Measurements from ENCODE around the gene KCNJ6.

Gene KCNJ6

DNA sequence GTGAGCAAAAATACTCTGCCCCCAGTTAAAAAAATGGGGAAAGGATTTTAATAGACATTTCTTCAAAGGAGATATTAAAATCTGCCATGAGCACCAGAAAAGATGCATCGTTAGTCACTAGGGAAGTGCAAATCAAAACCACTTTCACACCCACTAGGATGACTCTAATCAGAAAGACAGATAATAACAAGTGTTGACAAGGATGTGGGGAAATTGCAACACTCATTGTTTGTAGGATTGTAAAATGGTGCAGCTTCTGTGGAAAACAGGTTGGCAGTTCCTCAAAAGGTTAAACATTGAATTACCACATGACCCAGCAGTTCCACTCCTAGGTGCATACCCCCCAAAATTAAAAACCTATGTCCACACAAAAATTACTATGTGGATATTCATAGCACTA is 112.3 kb downstream of the KCNJ6 start:
- Histone ChIP-seq H3K9ac (ENCODE audit: low read length) (no peak overlapping the region), H3K4me2 (ENCODE audit: low read length) (no peak overlapping the region), H3K4me3 (ENCODE audit: low read depth, low read length, poor library complexity, severe bottlenecking) (no peak overlapping the region), H3K79me2 (ENCODE audit: insufficient read depth, low read length) (no peaks in the 10 kb centered on the region), H3K9me3 (ENCODE audit: low read length) (no peaks in the 10 kb centered on the region), H3F3A (ENCODE audit: insufficient read depth, low read length) (no peaks in the 10 kb centered on the region), H3K9me2 (ENCODE audit: low read depth, low read length) (no peaks in the 10 kb centered on the region), H2AFZ (ENCODE audit: low read length) (no peak overlapping the region), H4K20me1 (ENCODE audit: insufficient read depth, low read length) (no peaks in the 10 kb centered on the region), H3K27me3 (ENCODE audit: insufficient read depth, low read length) (no peaks in the 10 kb centered on the region), H3K36me3 (ENCODE audit: insufficient read depth, low read length) (no peaks in the 10 kb centered on the region), H3K4me1 (ENCODE audit: insufficient read depth, low read length, severe bottlenecking) (no peaks in the 10 kb centered on the region), H3K27ac (ENCODE audit: low read depth, low read length, poor library complexity, severe bottlenecking) (no peak overlapping the region)
- no peak for TF ChIP-seq EZH2 (IDR thresholded peaks at IDR 0.05; ENCODE audit: borderline replicate concordance, low read length)
- TF ChIP-seq, protein P1, sequence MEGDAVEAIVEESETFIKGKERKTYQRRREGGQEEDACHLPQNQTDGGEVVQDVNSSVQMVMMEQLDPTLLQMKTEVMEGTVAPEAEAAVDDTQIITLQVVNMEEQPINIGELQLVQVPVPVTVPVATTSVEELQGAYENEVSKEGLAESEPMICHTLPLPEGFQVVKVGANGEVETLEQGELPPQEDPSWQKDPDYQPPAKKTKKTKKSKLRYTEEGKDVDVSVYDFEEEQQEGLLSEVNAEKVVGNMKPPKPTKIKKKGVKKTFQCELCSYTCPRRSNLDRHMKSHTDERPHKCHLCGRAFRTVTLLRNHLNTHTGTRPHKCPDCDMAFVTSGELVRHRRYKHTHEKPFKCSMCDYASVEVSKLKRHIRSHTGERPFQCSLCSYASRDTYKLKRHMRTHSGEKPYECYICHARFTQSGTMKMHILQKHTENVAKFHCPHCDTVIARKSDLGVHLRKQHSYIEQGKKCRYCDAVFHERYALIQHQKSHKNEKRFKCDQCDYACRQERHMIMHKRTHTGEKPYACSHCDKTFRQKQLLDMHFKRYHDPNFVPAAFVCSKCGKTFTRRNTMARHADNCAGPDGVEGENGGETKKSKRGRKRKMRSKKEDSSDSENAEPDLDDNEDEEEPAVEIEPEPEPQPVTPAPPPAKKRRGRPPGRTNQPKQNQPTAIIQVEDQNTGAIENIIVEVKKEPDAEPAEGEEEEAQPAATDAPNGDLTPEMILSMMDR (IDR thresholded peaks at IDR 0.05; ENCODE audit: low read length) = no peak

DNA sequence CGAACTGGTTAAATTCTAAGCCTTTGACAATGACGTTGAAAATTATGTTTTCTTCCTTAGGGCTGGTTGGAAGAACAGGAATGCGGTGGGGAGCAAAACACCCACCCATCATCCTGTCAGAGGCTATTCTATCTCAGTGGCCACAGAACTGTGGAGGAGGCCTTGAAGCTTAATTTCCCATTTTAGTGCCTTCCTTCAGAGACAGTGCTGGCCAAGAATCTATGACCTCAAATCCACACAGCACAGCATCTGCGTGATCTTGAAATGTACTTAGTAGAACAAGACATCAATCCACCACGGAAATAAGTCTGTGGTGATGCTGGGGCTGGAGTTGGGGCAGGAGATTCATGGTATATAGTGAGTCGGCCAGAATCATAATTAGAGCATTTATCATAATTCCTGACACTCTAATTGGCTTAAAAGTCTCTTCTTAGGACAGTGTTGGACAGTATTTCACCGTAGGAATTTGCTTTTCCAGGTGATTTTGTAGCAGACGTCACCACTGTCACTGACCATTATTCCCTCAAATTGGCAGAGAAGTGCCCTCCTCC is 113.1 kb downstream of the KCNJ6 start:
- Histone ChIP-seq H3K9me2 (ENCODE audit: low read depth, low read length) (no peaks in the 10 kb centered on the region), H3K4me1 (ENCODE audit: insufficient read depth, low read length, severe bottlenecking) (no peaks in the 10 kb centered on the region)
- no peak for TF ChIP-seq EZH2 (IDR thresholded peaks at IDR 0.05; ENCODE audit: borderline replicate concordance, low read length)
- TF ChIP-seq, protein P1 (IDR thresholded peaks at IDR 0.05; ENCODE audit: low read length) = no peak

DNA sequence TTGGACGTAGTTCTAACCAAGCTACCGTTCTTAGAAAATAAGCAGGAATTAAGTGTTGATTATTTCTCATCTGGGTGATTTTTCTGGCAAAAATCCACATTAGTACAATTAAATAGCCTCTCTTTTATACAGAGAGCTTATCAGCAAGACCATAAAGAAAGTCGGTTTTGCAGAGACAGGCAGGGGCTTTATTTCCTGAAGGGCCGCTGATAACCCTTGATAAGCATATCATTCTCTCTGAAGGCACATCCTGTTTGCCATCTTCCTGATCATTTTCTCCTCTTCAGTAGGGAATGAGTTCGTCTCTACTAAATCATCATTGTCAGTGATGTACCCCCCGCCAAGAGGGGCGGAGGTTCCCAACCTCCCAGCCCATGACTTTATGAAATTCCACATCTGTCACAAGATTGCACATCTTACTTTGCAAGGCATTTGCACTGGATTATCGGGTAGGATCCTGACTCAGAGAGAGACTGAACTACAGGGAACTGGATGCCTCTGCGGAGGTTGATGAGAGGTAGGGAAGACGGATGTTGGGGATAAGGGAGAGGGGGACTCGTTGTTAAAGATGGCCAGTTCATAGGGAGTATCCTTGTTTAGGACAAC is 115.7 kb downstream of the KCNJ6 start:
- Histone ChIP-seq H3K27me3 (ENCODE audit: insufficient read depth, low read length) (peaks cover 5% of the 10 kb centered on the region; the same call in 1 of the 2 replicates), H3K9ac (ENCODE audit: low read length) (no peak overlapping the region), H2AFZ (ENCODE audit: low read length) (no peak overlapping the region), H3K9me2 (ENCODE audit: low read depth, low read length) (no peaks in the 10 kb centered on the region), H3K4me1 (ENCODE audit: insufficient read depth, low read length, severe bottlenecking) (no peaks in the 10 kb centered on the region), H3K4me3 (ENCODE audit: low read depth, low read length, poor library complexity, severe bottlenecking) (no peak overlapping the region), H3K27ac (ENCODE audit: low read depth, low read length, poor library complexity, severe bottlenecking) (no peak overlapping the region), H3K36me3 (ENCODE audit: insufficient read depth, low read length) (no peaks in the 10 kb centered on the region), H3K79me2 (ENCODE audit: insufficient read depth, low read length) (no peaks in the 10 kb centered on the region), H4K20me1 (ENCODE audit: insufficient read depth, low read length) (no peaks in the 10 kb centered on the region), H3K4me2 (ENCODE audit: low read length) (no peak overlapping the region), H3F3A (ENCODE audit: insufficient read depth, low read length) (no peaks in the 10 kb centered on the region), H3K9me3 (ENCODE audit: low read length) (no peaks in the 10 kb centered on the region)
- TF ChIP-seq, protein P1 (IDR thresholded peaks at IDR 0.05; ENCODE audit: low read length) = no peak
- no peak for TF ChIP-seq EZH2 (IDR thresholded peaks at IDR 0.05; ENCODE audit: borderline replicate concordance, low read length)

More for the DNA sequence above, 113.1 kb downstream of the KCNJ6 start:
- Histone ChIP-seq H3K27me3 (ENCODE audit: insufficient read depth, low read length) (0 out of 2 replicates have a peak, but pooled peaks cover 1% of the 10 kb centered on the region), H3K4me3 (ENCODE audit: low read depth, low read length, poor library complexity, severe bottlenecking) (no peak overlapping the region), H4K20me1 (ENCODE audit: insufficient read depth, low read length) (no peaks in the 10 kb centered on the region), H3K4me2 (ENCODE audit: low read length) (no peak overlapping the region), H3K79me2 (ENCODE audit: insufficient read depth, low read length) (no peaks in the 10 kb centered on the region), H3K9ac (ENCODE audit: low read length) (no peak overlapping the region), H3F3A (ENCODE audit: insufficient read depth, low read length) (no peaks in the 10 kb centered on the region), H3K27ac (ENCODE audit: low read depth, low read length, poor library complexity, severe bottlenecking) (no peak overlapping the region), H3K36me3 (ENCODE audit: insufficient read depth, low read length) (no peaks in the 10 kb centered on the region), H2AFZ (ENCODE audit: low read length) (no peak overlapping the region), H3K9me3 (ENCODE audit: low read length) (no peaks in the 10 kb centered on the region)
